Lower lobe of right lung (tissue), 2 donors: ENCODE results near the gene FOXO6. TPM values are rescaled to one million over a fixed set of nuclear protein-coding genes. Genes with fewer than 3 reads are reported as not detected.

Source experiments
- ATAC-seq, 2 donors: fragments of 200-7000 bp; cut with Tn5 transposase; one replicate each; pipeline ENCODE4 v1.9.1; 2020 to 2022; ENCODE audit warnings: mild to moderate bottlenecking in 2 of 2, moderate library complexity in 2 of 2
- DNase-seq: peaks from one replicate; pipeline ENCODE4 v3.0.0-alpha.2; 2020
- H3K27ac ChIP-seq: fragments of 200-600 bp; one replicate; pipeline ENCODE4 v1.8.0; 2022
- H3K27me3 ChIP-seq: fragments of 200-600 bp; one replicate; pipeline ENCODE4 v1.8.0; 2022; ENCODE audit warnings: low read depth
- H3K36me3 ChIP-seq: fragments of 200-600 bp; one replicate; pipeline ENCODE4 v1.8.0; 2022; ENCODE audit warnings: mild to moderate bottlenecking
- H3K4me1 ChIP-seq: fragments of 200-600 bp; one replicate; pipeline ENCODE4 v1.8.0; 2022
- H3K4me3 ChIP-seq: fragments of 200-600 bp; one replicate; pipeline ENCODE4 v1.8.0; 2022; ENCODE audit warnings: mild to moderate bottlenecking
- H3K9me3 ChIP-seq: fragments of 200-600 bp; one replicate; pipeline ENCODE4 v1.8.0; 2022
- intact Hi-C: fragments of 100-400 bp; cut with DNase I; formaldehyde crosslinking; loops from one replicate; pipeline ENCODE4 v1.11.0; 2022
- total RNA-seq: library from RNA; stranded (reverse); fragmentation: NEBNext Ultra II Directional; extraction: Animal tissue kit (Norgen Biotek cat#: 25700); gene quantifications from one replicate; pipeline ENCODE4 v1.2.1, GENCODE V29; 2021
- TF ChIP-seq, protein P1 (sequence below): fragments of 200-600 bp; IDR thresholded peaks from one replicate; pipeline ENCODE4 v1.8.0; 2022; ENCODE audit warnings: antibody characterized with exemption, mild to moderate bottlenecking
- donor health status: DM: no; HTN: yes; CAD: no; lungs with severe emphysema.

Gene FOXO6
- total RNA-seq, 1 donor from 2014 or later = 0.92 TPM

DNA sequence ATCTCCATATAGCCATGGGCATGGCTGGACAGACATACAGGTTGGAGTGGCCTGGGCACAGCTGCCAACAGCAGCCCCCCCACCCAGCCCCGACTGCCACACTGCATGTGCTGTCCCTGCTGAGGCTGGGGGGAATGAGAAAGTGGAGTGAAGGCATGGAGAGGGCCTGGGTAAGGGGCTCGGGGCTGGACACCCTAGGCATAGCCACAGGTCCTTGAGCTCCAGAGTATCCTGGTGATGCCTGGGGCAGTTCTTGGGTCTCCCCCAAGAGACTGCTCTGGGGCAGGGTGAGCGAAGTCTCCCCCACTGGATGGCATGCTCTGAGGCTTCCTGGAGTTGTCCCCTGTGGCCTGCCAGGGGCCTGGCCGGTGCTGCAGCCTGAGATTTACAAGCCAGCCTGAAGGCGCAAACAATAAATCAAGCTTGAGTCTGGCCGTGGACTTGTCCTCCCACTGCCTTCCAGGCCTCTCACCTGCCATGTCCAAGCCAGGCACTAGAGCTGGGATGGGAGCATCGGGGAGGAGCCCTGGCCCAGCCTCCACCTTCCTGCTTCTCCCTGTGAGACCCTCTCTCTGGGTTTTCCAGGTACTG lies 53.6 kb downstream of the FOXO6 start:
- H3K27ac ChIP-seq = no peak overlapping the region
- no peaks in the 10 kb centered on the region for H3K36me3 ChIP-seq
- peaks cover 15% of the 10 kb centered on the region for H3K4me1 ChIP-seq
- peaks cover 3% of the 10 kb centered on the region for H3K27me3 ChIP-seq
- no peaks in the 10 kb centered on the region for H3K9me3 ChIP-seq
- no peak for DNase-seq
- intact Hi-C loops = loop anchor here (10.0 kb wide), 1 partner anchor 150 kb away; no protein-coding TSS in a partner anchor
- no peak for ATAC-seq
- H3K4me3 ChIP-seq = no peak overlapping the region
- TF ChIP-seq, protein P1, sequence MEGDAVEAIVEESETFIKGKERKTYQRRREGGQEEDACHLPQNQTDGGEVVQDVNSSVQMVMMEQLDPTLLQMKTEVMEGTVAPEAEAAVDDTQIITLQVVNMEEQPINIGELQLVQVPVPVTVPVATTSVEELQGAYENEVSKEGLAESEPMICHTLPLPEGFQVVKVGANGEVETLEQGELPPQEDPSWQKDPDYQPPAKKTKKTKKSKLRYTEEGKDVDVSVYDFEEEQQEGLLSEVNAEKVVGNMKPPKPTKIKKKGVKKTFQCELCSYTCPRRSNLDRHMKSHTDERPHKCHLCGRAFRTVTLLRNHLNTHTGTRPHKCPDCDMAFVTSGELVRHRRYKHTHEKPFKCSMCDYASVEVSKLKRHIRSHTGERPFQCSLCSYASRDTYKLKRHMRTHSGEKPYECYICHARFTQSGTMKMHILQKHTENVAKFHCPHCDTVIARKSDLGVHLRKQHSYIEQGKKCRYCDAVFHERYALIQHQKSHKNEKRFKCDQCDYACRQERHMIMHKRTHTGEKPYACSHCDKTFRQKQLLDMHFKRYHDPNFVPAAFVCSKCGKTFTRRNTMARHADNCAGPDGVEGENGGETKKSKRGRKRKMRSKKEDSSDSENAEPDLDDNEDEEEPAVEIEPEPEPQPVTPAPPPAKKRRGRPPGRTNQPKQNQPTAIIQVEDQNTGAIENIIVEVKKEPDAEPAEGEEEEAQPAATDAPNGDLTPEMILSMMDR = no peak

DNA sequence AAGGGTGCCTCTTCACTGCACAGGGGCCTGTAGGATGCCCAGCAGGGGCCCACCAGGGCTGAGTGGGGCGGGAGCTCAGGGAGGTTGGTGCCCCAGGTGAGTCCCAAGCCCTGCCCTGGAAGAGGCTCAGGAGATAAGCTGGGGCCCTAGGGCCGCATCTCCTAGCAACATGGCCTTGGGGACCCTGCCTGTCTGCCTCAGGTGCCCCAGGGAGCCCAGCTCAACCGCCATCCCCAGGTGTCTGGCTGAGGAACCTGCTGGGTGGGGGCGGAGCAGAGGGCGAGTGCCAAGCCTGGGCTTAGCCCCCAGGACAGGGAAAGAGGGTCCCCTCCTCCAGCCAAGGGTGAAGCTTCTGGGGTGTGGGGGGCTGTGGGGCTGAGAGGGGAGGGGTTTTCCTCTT lies 54.8 kb downstream of the FOXO6 start:
- DNase-seq = no peak
- no peaks in the 10 kb centered on the region for H3K27me3 ChIP-seq
- no peak overlapping the region for H3K27ac ChIP-seq
- H3K9me3 ChIP-seq = no peaks in the 10 kb centered on the region
- no peak for ATAC-seq
- H3K36me3 ChIP-seq = no peaks in the 10 kb centered on the region
- TF ChIP-seq, protein P1 = no peak
- intact Hi-C loops = loop anchor here (10.0 kb wide), 1 partner anchor 151 kb away; no protein-coding TSS in a partner anchor
- H3K4me1 ChIP-seq = peaks cover 15% of the 10 kb centered on the region
- no peak overlapping the region for H3K4me3 ChIP-seq

DNA sequence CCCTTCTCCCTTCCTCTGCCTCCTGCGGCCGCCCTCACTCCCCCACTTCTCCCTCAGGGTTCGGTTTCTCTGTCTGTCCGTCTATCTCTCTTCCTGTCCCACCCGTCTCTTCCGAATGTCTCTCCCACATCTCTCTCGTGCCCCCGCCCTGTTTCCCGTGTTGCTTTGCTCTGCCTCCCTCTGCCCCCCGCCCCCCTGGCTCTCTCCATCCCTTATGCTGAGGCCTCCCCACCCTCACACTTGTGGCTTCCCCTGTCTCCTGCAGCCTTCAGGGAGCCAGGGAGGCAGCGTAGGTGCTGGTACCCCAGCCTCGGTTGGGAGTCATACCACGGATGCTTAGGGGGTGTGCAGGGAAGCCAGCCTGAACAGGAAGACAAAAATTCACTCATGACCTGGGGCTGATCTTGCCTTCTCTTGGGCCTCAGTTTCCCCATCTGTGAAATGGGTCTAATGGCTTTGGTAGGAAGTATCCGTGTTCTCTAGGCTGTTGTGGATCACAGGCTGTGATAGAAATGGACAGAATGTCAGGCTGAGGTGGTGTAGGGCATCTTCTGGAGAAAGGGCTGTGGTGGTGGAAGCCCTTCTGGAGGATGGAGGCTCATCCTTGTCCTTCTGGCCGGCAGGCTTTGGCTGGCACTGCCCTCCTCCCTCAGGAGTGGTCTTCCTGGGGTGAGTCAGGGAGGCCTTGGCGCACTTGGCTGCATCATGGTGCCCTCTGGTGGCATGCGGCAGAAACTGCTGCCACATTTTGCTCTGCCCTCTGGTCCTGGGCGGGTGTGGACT lies 55.5 kb downstream of the FOXO6 start:
- intact Hi-C loops = loop anchor here (10.0 kb wide), 1 partner anchor 152 kb away; no protein-coding TSS in a partner anchor
- H3K27ac ChIP-seq = no peak overlapping the region
- peak; percentile 71 for DNase-seq
- TF ChIP-seq, protein P1 = peak; percentile 91
- peaks cover 15% of the 10 kb centered on the region for H3K4me1 ChIP-seq
- peak; percentile 82 to 83 for ATAC-seq
- H3K36me3 ChIP-seq = no peaks in the 10 kb centered on the region
- no peak overlapping the region for H3K4me3 ChIP-seq
- H3K27me3 ChIP-seq = no peaks in the 10 kb centered on the region
- no peaks in the 10 kb centered on the region for H3K9me3 ChIP-seq

DNA sequence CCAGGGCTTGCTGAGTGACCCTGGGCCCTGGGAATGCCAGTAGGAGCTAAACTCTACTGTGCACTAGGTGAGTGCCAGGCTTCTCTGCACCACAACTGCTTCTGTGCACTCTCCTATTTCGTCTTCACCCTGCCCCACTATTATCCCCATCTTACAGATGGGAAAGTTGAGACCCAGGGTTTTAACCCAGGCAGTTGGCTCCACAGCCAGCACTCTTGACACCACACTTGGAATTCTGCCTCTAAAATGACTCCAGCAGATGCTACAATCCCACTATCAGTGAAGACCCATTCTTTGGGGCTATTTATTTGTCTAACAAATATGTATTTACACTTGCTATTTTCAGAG lies 56.1 kb downstream of the FOXO6 start:
- ATAC-seq = no peak
- intact Hi-C loops = loop anchor here (10.0 kb wide), 1 partner anchor 153 kb away; no protein-coding TSS in a partner anchor
- H3K27ac ChIP-seq = no peak overlapping the region

DNA sequence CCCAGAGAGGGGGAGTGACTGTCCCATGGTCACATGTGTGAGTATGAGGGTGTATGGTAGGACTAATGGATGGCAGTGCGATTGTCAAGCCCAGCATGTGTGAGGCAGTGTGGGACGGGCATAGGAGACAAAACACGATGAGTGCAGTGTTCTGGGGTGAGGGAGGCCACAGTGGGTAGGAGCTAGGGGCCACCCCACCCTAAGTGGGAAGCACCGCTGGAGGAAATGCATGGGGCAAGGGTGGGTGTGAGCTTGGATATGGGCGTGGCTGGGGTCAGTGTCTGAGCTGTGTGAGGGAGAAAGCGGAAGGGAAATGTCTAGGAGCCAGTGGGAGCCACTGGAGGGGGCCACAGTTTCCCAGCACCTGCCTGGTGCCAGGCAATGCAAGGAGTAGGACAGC lies 56.5 kb downstream of the FOXO6 start:
- Histone ChIP-seq H3K9me3 (no peaks in the 10 kb centered on the region), H3K27me3 (no peaks in the 10 kb centered on the region), H3K27ac (no peak overlapping the region), H3K4me3 (no peak overlapping the region), H3K4me1 (peaks cover 15% of the 10 kb centered on the region), H3K36me3 (no peaks in the 10 kb centered on the region)
- intact Hi-C loops = loop anchor here (10.0 kb wide), 1 partner anchor 153 kb away; no protein-coding TSS in a partner anchor
- ATAC-seq (peak; percentile 22 to 56), DNase-seq (no peak)
- TF ChIP-seq, protein P1 = no peak

More for the DNA sequence above, 56.1 kb downstream of the FOXO6 start:
- H3K4me1 ChIP-seq = peaks cover 15% of the 10 kb centered on the region
- no peaks in the 10 kb centered on the region for H3K36me3 ChIP-seq
- no peaks in the 10 kb centered on the region for H3K27me3 ChIP-seq
- no peaks in the 10 kb centered on the region for H3K9me3 ChIP-seq
- no peak overlapping the region for H3K4me3 ChIP-seq
- TF ChIP-seq, protein P1 = no peak
- DNase-seq = no peak
